Dedifferentiated amniotic fluid mesenchymal stem cell (primary cell): ENCODE measurements around the gene EIF4E2.

ENCODE experiments used
- DNase-seq: peaks from one replicate; pipeline ENCODE4 v3.0.0-alpha.2; 2016; ENCODE audit errors: extremely low spot score

EIF4E2 gene

DNA sequence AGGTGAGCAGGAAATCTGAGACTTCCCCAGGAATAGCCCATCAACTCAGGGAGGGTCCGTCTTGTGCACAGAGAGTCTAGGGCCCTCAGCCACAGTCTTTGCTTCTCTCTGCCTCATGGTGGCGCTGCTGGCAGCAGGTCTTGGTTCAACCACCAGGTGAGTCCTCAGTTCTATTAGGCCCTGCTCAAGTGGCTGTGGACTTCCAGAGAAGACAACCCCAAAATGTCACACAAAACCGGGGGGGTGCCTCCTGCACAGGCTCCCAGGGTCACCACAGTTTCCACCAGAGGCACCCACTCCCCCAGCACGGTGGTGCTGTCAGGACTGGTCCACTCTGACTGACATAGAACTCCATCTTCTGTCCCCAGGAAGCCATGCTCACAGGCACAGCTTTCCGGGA, 13.4 kb upstream of the EIF4E2 start:
- no peak for DNase-seq

DNA sequence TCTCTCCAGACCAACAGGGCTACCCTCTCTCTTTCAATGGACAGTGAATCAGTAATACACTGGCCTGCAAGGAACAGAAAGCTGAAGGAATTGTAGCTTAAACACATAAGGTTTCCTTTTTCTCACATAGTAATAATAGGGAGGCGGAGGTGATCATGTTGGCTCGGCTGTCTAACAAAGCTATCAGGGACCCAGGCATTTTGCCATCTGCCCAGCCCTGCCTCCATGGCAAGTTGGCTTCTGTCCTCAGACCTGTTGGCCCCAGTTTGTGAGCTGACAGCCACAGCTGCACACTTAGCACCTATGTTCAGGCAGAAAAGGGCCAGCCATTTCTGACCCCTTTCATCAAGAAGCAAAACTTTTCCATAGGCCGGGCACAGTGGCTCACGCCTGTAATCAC, 13.0 kb upstream of the EIF4E2 start:
- no peak for DNase-seq

DNA sequence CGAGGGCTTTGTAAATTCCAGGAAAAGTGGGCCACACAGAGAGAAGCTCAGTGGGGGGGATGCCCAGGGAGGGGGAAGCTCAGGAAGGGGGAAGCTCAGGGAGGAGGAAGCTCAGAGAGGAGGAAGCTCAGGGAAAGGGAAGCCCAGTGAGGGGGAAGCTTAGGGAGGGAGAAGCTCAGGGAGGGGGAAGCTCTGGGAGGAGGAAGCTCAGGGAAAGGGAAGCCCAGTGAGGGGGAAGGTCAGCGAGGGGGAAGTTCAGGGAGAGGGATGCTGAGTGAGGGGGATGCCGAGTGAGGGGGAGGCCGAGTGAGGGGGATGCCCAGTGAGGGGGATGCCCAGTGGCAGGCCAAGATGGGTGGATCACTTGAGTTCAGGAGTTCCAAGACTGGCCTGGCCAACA, 11.8 kb upstream of the EIF4E2 start:
- no peak for DNase-seq

DNA sequence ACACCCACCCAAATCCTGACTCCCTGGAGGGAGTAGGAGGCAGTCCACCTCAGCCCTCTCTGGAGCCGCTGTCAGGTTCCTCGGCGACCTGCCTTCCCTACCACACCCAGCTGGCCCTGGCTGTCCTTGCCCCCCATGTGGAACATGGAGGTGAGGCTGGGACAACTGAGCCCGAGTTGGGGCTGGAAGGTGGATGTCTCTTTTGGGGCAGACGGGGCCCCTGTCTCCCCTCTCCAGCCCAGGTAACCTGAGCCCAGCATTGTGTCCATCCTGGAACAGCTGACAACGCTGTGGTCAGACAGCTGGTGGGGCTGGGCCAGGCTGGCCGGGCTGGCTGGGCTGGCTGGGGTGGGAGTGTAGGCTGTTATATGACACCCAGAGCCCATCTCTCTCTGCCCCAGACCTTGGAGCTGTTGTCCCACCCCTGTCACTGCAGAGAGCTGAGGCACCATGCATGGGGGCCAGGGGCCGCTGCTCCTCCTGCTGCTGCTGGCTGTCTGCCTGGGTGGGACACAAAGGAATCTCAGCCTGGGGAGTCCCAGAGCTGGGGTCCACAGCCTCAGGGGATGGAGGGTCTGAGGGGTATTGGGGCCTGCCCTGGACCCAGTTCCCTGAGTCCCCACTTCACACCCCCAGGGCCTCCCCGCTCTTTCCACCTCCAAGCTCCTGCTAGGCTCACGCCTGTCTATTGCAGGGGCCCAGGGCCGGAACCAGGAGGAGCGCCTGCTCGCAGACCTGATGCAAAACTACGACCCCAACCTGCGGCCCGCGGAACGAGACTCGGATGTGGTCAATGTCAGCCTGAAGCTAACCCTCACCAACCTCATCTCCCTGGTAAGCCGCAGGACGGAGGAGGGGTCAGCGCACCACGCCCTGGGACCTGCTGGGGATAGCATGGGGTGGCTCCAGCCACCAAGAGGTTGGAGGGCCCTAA, 10.9 kb upstream of the EIF4E2 start, which contains the start of gene CHRNG:
TSS of gene CHRNG (plus strand) at position 395 of the 934 bp plus-strand sequence. CDS start at position 451, 56 bp downstream.
- no peak for DNase-seq

DNA sequence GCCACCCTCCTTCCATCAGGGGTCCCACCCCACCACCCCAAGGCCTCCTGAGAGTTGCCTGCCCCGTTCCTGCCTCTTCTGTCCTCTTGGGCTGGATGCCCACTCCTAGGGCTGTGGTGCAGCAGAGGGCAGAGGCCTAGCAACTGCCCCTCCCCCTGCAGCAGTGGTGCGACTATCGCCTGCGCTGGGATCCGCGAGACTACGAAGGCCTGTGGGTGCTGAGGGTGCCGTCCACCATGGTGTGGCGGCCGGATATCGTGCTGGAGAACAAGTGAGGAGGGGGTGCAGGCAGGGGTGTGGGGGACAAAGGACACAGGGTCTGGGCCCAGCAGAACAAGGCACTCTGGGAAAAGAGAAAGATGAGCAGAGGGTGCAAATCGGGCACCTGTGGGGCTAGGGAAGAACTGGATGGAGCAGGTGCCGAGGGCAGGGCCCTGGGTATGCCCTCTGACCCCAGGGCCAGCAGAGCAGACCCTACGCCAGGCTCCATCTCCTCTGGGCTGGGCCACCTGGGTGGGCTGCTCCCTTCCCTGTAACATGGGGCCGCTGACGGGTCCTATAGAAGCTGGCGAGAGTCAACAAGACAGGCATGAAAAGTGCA, 9.9 kb upstream of the EIF4E2 start:
- no peak for DNase-seq

DNA sequence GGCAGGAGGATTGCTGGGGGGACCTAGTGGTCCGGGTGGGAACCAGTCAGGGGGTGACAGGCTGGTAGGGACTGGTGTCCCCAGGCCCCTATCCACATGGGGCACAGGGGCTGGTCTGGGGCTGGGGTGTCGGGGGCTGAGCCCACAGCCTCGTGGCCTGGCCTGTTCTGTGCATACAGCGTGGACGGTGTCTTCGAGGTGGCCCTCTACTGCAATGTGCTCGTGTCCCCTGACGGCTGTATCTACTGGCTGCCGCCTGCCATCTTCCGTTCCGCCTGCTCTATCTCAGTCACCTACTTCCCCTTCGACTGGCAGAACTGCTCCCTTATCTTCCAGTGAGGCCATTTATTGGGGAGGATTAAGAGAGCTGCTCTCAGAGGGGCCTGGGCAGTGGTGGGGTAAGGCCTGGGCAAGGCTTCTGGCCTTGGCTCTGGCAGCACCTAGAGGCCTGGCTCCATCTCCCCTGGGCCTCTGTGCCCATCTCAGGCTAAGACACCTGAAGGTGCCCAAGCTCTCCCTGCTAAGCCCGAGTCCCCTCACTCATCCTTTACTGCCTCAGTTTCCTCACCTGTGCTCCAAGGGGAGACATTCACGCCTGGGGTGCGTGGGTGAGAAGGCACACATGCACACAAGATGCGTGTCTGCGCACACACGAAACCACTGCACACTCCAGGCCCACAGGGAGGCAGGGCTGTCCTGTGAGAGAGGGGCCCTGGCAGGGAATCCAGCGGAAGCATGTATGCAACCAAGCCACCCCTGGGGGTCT, 9.1 kb upstream of the EIF4E2 start:
- DNase-seq: no peak

DNA sequence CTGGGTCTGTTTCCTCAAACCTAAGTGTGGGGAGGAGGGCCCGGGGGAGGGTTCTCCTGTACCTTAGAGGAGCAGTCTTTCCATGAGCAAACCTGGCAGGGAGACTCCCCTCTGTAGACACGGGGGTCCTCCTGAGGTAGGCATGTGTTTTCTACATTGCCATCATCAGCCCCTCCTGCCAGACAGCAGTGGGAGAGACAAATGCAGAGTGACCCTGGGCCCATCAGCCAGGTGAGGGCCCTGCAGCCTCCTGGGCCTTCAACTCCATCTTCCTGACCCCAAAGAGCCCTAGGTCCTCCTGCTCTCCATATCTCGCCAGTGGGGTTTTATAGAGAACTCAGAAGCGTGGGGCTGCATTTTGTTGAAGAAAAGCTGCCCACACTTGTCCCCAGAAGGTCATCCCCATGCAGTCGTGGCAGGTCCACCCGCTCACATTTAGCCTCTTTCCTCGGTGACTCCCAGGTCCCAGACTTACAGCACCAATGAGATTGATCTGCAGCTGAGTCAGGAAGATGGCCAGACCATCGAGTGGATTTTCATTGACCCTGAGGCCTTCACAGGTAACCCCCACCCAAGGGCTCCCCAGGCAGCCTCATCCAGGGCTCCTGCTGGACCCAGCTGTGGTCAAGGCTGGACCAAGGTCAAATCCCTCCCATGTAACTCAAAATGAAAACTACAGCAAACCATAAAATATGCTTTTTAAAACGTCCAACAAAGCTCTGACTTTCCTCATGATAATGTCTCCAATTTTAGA, 8.4 kb upstream of the EIF4E2 start:
- DNase-seq: no peak

DNA sequence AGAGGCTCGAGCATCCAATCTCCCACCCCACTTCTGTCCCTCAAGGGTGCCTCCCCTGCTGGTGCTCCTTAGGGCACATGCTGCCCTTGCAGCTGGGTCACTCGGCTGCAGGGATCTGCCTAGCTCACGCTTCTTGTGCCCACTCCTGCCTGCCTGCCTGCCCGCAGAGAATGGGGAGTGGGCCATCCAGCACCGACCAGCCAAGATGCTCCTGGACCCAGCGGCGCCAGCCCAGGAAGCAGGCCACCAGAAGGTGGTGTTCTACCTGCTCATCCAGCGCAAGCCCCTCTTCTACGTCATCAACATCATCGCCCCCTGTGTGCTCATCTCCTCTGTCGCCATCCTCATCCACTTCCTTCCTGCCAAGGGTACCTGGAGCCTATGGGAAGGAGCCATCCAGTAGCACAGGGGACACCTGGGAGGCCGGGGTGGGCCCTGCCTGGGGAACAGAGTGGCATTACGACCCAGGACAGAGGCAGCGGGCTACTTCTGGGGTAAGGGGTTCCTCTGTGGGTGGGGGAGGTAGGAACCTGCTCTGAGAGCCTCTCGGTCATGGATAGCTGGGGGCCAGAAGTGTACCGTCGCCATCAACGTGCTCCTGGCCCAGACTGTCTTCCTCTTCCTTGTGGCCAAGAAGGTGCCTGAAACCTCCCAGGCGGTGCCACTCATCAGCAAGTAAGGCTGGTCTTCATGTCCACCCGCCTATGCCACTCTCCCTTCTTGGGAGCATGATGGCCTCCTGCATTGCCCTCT, 7.6 kb upstream of the EIF4E2 start:
- DNase-seq: no peak

DNA sequence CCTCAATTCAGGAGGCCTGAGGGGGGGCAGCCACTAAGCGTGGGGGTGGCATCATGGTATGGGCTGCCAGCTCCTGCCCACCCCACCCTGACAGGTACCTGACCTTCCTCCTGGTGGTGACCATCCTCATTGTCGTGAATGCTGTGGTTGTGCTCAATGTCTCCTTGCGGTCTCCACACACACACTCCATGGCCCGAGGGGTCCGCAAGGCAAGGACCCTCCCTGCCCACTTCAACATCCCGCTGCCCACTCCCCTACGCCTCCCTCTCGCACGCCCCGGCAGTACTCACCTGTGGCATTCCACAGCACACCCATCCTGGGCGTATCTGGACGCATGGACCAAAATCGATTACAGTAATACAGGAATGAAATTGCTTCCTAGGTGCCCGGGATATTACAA, 7.0 kb upstream of the EIF4E2 start:
- no peak for DNase-seq

DNA sequence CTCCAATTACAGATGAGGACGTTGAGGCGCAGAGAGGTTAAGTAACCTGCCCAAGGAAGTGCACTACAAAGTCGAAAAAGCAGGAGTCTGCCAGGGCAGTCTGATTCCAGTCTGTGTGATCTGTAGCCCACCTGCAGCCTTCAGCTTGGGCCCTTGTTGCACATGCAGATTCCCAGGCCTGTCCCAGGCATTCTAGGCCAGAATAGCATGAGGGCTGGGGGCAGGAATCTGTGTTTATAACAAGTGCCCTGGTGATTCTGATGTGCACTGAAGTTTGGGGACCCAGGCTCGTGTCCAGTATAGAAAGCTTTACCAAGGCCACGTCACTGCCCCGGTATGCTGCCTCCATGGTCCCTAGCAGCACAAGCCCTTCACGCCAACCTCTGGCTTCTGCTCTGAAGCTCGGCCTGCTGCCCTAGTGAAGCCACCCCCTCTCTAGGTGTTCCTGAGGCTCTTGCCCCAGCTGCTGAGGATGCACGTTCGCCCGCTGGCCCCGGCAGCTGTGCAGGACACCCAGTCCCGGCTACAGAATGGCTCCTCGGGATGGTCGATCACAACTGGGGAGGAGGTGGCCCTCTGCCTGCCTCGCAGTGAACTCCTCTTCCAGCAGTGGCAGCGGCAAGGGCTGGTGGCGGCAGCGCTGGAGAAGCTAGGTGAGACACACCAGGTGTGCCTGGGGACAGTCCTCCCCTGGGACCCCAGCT, 6.4 kb upstream of the EIF4E2 start:
- DNase-seq: no peak

DNA sequence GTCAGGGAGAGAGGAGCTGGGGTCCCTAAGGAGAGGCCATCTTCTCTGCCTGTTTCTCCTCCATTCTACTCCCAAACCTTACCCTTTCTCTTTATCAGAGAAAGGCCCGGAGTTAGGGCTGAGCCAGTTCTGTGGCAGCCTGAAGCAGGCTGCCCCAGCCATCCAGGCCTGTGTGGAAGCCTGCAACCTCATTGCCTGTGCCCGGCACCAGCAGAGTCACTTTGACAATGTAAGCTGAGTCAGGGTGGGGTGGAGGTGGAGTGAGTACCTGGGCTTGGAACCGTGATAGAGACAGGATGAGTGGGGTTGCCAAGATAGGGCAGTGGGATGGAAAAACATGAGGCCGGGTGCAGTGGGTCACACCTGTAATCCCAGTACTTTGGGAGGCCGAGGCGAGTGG, 5.8 kb upstream of the EIF4E2 start:
- no peak for DNase-seq

DNA sequence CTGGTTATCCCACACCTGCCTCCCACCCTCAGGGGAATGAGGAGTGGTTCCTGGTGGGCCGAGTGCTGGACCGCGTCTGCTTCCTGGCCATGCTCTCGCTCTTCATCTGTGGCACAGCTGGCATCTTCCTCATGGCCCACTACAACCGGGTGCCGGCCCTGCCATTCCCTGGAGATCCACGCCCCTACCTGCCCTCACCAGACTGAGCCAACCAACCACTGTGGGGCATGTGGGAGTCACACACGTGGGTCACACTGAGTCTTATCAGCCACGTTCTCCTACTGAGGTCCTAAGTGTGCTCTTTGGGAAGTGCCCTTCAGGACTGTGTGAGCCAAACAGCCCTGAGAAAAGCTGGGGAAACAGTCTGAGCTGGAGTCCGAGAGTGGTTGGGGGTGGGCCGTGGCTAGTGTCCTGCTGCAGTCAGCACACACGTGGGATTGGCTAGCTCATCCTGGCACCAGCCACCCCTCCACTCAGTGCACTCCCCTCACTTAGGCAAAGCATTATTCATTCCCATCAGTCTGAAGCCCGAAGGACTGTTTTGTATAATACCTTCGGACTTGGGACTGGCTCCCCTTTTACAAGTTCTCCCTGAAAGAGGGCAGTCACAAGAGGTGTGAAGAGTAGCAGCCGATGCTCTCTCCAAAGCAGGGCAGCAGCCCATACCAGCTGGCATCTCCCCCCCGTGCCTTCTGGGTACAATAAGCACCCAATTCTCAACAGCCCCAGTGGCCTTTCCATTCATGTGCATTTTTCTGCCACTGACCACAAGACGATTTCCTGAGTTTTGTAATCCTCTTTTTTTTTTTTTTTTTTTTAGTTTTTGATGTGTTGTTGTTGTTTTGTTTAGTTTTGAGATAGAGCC, 4.7 kb upstream of the EIF4E2 start:
- no peak for DNase-seq

DNA sequence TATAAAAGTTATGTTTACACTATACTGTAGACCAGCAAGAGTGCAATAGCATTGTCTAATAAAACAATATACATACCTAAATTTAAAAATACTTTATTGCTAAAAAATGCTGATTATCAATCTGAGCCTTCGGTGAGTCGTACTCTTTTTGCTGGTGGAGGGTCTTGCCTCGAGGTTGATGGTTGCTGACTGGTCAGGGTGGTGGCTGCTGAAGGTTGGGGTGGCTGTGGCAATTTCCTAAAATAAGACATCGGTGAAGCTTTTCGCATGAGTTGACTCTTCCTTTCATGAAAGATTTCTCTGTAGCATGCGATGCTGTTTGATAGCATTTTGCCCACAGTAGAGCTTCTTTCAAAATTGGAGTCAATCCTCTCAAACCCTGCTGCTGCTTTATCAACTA, 2.5 kb upstream of the EIF4E2 start:
- no peak for DNase-seq

DNA sequence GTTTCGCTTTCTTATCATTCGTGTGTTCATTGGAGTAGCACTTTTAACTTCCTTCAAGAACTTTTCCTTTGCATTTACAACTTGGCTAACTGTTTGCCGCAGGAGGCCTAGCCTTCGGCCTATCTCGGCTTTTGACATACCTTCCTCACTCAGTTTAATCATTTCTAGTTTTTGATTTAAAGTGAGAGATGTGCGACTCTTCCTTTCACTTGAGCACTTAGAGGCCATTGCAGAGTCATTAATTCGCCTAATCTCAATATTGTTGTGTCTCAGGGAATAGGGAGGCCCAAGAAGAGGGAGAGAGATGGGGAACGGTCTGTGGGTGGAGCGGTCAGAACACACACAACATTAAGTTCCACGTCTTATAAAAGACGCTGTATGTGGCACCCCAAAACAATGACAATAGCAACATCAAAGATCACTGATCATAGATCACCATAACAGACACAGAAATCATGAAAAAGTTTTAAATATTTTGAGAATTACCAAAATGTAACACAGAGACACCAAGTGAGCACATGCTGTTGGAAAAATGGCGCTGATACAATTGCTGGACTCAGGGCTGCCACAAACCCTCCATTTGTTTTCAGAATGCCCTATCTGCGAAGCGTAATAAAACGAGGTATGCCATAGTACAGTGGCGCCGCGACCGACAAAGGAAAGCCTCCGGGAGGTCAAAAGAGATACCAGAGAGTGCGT, 685 bp upstream of the EIF4E2 start:
- peak; percentile 26 for DNase-seq

DNA sequence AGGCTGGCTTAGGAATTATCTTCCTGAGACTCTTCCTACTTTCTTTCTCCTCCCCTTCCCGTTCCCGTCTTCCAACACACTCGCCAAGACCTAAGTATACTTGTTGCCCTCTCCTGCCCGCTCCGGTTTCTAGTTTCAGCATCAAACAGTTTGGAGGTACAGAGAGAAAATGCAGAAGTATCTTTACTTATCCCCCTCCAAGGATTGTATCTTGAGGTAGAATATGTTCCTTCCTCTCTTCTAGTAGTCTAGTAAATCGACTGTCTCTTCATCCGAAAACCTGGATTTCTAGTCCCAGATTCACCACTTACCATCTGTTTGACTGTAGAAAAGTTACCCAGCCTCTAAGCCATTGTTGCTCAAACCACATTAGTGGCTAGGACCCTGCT, 755 bp downstream of the EIF4E2 start:
- no peak for DNase-seq

DNA sequence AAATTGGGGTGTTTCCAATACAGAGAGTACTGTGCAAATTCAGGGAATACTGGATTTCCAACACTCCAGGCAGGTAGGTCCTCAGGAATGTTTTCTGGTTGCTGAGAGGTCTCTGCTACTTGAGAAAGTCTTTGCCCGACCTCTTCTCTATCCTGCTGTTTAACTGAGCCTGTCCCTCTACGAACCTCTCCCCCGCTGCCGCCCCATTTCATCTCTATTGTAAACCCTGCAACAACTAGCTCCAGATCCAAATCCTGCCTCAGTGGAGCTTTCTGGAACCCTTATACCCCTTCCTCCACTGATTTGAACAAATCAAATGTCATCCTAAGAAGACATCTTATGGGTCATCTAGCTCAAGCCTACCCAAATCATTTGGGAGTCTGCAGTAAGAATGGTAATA, 1.3 kb downstream of the EIF4E2 start:
- DNase-seq: no peak

DNA sequence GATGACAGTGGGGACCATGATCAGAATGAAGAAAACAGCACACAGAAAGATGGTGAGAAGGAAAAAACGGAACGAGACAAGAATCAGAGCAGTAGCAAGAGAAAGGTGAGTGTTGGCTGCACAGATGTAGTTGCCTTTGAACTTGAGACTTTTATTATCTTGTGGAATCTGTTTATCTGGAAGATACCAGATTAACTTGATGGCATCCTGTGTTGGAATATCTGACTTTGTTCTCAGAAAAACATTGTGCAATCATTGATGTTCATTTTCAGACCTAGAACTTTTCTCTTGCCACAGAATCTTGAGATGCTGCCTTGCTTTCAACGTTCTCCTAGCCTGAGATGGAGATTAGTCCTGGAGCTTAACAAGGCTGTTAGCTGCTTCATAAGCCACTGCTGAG, 5.9 kb downstream of the EIF4E2 start:
- no peak for DNase-seq

DNA sequence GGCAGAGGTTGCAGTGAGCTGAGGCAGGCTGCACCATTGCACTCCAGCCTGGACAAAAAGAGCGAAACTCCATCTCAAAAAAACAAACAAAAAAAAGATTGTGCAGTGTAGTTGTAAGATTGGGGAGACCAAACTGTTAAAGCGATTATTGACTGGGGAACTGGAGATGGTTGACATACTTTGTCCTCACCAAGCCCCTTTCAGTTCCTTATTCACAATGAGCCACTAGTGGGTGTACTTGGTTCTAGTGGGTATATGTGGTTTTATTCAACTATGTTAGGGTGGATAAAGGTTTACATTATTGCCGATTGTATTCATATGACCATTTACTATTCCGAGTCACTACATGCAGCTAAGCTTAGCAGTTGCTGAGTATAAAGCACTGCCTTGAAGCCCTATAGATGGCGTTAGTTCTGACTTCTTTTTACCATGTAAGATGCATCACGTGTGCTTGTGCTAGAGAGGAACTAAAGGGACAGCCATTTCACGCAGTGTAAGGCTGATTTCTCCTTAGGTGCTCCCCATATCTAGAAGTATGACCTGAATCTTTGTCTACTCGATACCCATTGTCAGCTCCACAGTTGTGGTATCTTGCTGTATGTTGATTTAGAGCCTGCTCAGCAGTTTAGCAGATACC, 12.1 kb downstream of the EIF4E2 start:
- no peak for DNase-seq
